Activated CD8-positive, alpha-beta memory T cell treated with anti-CD3 and anti-CD28 coated beads for 36 hours (primary cell): ENCODE measurements around the gene CD48. TPM values are rescaled to one million over a fixed set of nuclear protein-coding genes. Genes with fewer than 3 reads are reported as not detected.

Source experiments
- CTCF ChIA-PET: fragments of 350-600 bp; sonication (Branson Sonifier 250); formaldehyde crosslinking; loops from one replicate; lab custom pipeline; 2021; ENCODE audit warnings: antibody characterized with exemption; lab: Charles Lee
- POLR2A ChIA-PET: fragments of 350-600 bp; sonication (Branson Sonifier 250); formaldehyde crosslinking; loops from one replicate; lab custom pipeline; 2021; ENCODE audit warnings: antibody characterized with exemption; lab: Charles Lee
- total RNA-seq, 2 experiments: library from RNA; stranded (reverse); gene quantifications; one replicate each; pipeline ENCODE4 v1.2.3, GENCODE V29; 2021

The CD48 gene, protein sequence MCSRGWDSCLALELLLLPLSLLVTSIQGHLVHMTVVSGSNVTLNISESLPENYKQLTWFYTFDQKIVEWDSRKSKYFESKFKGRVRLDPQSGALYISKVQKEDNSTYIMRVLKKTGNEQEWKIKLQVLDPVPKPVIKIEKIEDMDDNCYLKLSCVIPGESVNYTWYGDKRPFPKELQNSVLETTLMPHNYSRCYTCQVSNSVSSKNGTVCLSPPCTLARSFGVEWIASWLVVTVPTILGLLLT
- 100 to 1,000 TPM; 292 to 307 TPM for total RNA-seq

- POLR2A ChIA-PET: interaction anchor here (0.7 to 1.9 kb wide), 4 partner anchors 29 to 681 kb away, joined by 3 to 12 read pairs (median 6); partner anchors contain the start of gene SLAMF1
Measured at GRCh38 chr1:160711602-160712311, at the start of gene CD48. Gene CD48, minus strand, starts transcription at chr1:160711822. Its CDS starts 59 bp downstream, at chr1:160711763.

DNA sequence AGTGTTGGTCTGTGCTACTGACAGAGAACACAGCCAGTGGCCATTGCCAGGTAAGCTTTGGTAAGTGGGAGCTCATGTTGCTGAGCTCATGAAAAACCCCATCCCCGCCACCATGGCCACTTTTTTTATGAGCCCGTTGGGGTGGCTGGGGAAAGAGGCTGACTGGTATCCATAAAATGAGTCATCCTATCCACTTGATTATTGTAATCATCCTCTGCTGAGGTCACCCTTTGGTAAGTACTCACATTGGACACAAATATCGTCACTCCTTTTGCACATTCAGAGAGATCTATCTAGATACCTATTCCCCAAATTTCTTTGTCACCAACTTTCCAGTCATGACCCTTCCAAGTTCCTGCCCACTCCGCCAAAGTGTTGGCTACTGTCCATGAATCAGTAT is 49.4 kb upstream of the CD48 start:
- POLR2A ChIA-PET: no interaction called here
- CTCF ChIA-PET: no interaction called here

More at GRCh38 chr1:160711602-160712311, at the start of gene CD48:
- CTCF ChIA-PET: interaction anchor here (1.0 to 3.3 kb wide), 8 partner anchors 13 to 85 kb away, joined by 3 to 12 read pairs (median 4); no protein-coding TSS in a partner anchor

- POLR2A ChIA-PET: no interaction called here
Measured at GRCh38 chr1:160759740-160760139, 48.1 kb upstream of the CD48 start.

DNA sequence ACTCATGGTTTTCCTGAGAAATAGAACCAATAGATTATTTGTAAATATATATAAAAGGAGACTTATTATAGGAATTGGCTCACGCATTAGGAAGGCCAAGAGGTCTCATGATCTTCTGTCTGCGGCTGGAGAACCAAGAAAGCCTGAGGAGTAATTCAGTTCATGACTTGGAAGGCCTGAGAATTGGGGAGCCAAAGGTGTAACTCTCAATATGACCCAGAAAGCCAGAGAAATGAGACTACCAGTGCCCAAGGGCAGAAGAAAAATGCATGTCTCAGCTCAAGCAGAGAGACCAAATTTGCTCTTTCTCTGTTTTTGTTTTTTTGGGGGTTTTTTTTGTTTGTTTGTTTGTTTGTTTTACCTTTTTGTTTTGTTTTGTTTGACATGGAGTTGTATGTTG is 46.9 kb upstream of the CD48 start:
- POLR2A ChIA-PET: no interaction called here
- CTCF ChIA-PET: interaction anchor here (1.6 kb wide), 1 partner anchor 10 kb away, joined by 5 read pairs; no protein-coding TSS in a partner anchor

More at GRCh38 chr1:160759740-160760139, 48.1 kb upstream of the CD48 start:
- CTCF ChIA-PET: interaction anchor here (1.6 kb wide), 1 partner anchor 9 kb away, joined by 5 read pairs; no protein-coding TSS in a partner anchor

GRCh38 chr1:160756849-160757201 is 45.2 kb upstream of the CD48 start:
- ChIA-PET POLR2A (interaction anchor here (0.7 kb wide), 1 partner anchor 13 kb away, joined by 3 read pairs; no protein-coding TSS in a partner anchor), CTCF (interaction anchor here (0.8 to 2.6 kb wide), 5 partner anchors 10 to 25 kb away, joined by 3 to 10 read pairs (median 6); no protein-coding TSS in a partner anchor)

GRCh38 chr1:160755911-160756848 is 44.6 kb upstream of the CD48 start:
- CTCF ChIA-PET: interaction anchor here (0.8 to 2.6 kb wide), 7 partner anchors 10 to 81 kb away, joined by 3 to 10 read pairs (median 4); no protein-coding TSS in a partner anchor
- POLR2A ChIA-PET: interaction anchor here (0.7 to 1.6 kb wide), 3 partner anchors 11 to 12 kb away, joined by 3 to 6 read pairs (median 3); no protein-coding TSS in a partner anchor

GRCh38 chr1:160755461-160755860 is 43.8 kb upstream of the CD48 start:
- ChIA-PET POLR2A (interaction anchor here (0.7 to 1.6 kb wide), 3 partner anchors 11 to 26 kb away, joined by 3 to 8 read pairs (median 6); no protein-coding TSS in a partner anchor), CTCF (interaction anchor here (1.0 to 2.6 kb wide), 4 partner anchors 11 to 80 kb away, joined by 3 to 10 read pairs (median 6); no protein-coding TSS in a partner anchor)

DNA sequence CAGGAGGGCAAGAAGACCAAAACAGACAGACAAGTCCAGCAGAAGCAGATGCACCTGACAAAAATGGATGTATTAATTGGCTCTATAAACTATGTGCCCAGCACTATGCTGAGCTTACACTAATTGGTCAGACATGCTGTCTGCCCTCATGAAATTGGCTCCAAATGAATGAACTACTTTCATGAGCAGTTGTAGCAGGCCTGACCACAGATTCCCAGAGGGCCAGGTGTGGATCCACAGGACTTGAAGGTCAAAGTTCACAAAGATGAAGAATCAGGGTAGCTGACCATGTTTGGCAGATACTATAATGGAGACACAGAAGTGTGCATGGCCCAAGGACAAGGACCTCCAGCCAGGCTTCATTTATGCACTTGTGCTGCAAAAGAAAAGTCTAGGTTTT is 42.0 kb upstream of the CD48 start:
- ChIA-PET CTCF (interaction anchor here (1.1 kb wide), 1 partner anchor 24 kb away, joined by 3 read pairs; no protein-coding TSS in a partner anchor), POLR2A (no interaction called here)

- ChIA-PET CTCF (interaction anchor here (1.1 kb wide), 1 partner anchor 24 kb away, joined by 3 read pairs; no protein-coding TSS in a partner anchor), POLR2A (no interaction called here)
Measured at GRCh38 chr1:160752924-160753323, 41.3 kb upstream of the CD48 start.

GRCh38 chr1:160752406-160752805 is 40.8 kb upstream of the CD48 start:
- ChIA-PET POLR2A (no interaction called here), CTCF (interaction anchor here (1.1 kb wide), 1 partner anchor 25 kb away, joined by 3 read pairs; no protein-coding TSS in a partner anchor)

- POLR2A ChIA-PET: no interaction called here
- CTCF ChIA-PET: interaction anchor here (4.9 kb wide), 1 partner anchor 17 kb away, joined by 34 read pairs; no protein-coding TSS in a partner anchor
Measured at GRCh38 chr1:160750608-160751007, 39.0 kb upstream of the CD48 start.

DNA sequence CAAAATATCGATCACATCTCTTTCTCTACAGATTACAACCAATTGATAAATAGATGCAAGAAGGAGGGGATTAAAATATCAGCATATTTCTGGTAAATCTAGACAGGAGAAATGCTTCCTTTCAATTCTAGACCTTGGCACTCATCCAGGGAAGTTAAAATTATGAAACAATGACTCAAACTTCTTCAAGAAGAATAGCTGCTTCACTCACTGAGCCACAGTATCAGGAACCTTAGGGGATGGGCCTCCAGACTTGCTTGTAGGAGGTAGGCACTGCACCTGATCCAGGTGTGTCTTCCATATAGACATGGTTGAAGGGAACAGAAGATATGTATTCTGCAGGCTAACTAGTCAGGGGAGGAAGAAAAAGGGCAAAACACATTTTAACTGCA is 37.3 kb upstream of the CD48 start:
- CTCF ChIA-PET: interaction anchor here (0.7 to 4.9 kb wide), 3 partner anchors 19 to 87 kb away, joined by 3 to 34 read pairs (median 4); no protein-coding TSS in a partner anchor
- POLR2A ChIA-PET: no interaction called here

DNA sequence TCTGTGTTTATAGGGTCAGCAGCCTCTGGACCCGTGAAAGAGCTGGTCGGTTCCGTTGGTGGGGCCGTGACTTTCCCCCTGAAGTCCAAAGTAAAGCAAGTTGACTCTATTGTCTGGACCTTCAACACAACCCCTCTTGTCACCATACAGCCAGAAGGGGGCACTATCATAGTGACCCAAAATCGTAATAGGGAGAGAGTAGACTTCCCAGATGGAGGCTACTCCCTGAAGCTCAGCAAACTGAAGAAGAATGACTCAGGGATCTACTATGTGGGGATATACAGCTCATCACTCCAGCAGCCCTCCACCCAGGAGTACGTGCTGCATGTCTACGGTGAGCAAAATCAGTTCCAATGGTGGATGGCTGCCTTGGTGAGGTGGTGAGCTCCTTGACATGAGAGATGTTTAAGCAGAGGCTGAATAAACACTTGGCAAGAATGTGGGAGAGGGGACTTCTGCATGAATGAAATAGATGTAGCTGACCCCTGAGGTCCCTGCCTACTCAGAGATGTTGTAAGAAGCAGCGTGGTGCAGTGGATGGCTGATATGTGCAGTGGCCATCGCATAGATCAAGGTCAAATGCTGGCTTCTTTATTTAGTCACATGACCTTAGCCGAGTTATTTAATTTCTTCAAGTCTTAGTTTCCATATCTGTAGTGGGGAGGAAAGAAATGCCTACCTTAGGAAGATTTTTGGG is 36.7 kb upstream of the CD48 start:
- POLR2A ChIA-PET: interaction anchor here (0.6 kb wide), 1 partner anchor 53 kb away, joined by 3 read pairs; no protein-coding TSS in a partner anchor
- CTCF ChIA-PET: interaction anchor here (0.7 to 4.9 kb wide), 4 partner anchors 19 to 88 kb away, joined by 3 to 34 read pairs (median 4); no protein-coding TSS in a partner anchor

- CTCF ChIA-PET: interaction anchor here (1.6 to 4.9 kb wide), 3 partner anchors 19 to 72 kb away, joined by 3 to 34 read pairs (median 4); no protein-coding TSS in a partner anchor
- POLR2A ChIA-PET: interaction anchor here (0.6 kb wide), 1 partner anchor 53 kb away, joined by 3 read pairs; no protein-coding TSS in a partner anchor
Measured at GRCh38 chr1:160747717-160748116, 36.1 kb upstream of the CD48 start.

- CTCF ChIA-PET: interaction anchor here (1.6 to 4.9 kb wide), 3 partner anchors 18 to 71 kb away, joined by 3 to 34 read pairs (median 4); no protein-coding TSS in a partner anchor
- POLR2A ChIA-PET: no interaction called here
Measured at GRCh38 chr1:160746836-160747500, 35.3 kb upstream of the CD48 start.

- ChIA-PET POLR2A (no interaction called here), CTCF (no interaction called here)
Measured at GRCh38 chr1:160745551-160745950, 33.9 kb upstream of the CD48 start.
